GM18909 (cell line): ENCODE data around the gene LRCOL1.

Experiments
- ATAC-seq: cut with Tn5 transposase; IDR thresholded peaks from one replicate; pipeline ENCODE4 v1.9.1; 2021; ENCODE audit warnings: mild to moderate bottlenecking; ENCODE audit not compliant: unreplicated experiment, poor library complexity

LRCOL1 gene

GRCh38 chr12:132610051-132610759 lies at the start of gene LRCOL1:
TSS of gene LRCOL1 (minus strand) at chr12:132610582. CDS start at chr12:132606251, 4,331 bp downstream.
- no peak for ATAC-seq

GRCh38 chr12:132660052-132660451 lies 49.7 kb upstream of the LRCOL1 start:
- ATAC-seq = no peak

DNA sequence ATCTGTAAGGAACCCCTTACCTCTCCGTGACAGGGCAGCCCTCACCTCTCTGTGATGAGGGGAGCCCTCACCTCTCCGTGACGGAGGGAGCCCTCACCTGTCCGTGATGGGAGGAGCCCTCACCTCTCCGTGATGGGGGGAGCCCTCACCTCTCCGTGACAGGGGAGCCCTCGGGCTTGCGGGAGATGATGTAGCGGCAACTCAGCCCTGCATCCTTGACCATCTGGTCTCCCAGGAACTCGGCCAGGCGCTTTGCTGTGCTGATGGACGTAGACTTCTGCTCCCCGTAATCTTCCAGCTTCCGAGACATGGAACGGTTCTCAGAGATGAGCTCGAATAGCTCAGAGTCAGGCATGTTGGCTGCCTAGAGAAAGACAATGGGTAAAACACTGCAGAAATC lies 48.8 kb upstream of the LRCOL1 start:
- ATAC-seq = no peak

DNA sequence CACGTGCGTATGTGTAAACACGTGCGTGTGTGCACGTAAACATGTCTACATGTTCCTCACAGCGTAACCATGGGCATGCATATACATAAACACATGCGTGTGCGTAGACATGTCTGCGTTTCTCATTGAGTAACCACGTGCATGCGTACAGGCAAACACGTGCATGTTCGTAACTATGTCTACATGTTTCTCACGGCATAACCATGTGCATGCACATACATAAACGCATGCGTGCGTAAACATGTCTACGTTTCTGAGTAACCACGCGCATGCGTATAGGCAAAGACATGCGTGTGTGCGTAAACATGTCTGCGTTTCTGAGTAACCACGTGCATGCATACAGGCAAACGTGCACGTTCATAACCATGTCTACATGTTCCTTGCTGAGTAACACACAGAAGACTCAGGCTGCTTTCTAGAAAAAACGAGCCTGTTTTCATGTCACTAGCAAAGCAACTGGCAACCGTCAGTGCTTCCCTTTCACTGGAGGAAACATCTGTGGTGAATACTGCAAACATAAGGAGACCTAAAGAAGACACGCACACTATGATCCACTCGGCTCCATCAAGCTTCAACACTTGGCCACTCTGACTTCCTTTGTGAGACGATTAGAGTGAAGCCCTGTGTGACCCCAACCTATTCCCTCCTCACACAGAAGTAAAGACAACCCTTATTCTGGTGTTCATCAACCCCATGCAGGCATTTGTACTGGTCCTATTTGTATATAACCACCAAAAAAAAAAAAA lies 47.9 kb upstream of the LRCOL1 start:
- ATAC-seq = no peak

GRCh38 chr12:132657004-132657727 lies 46.8 kb upstream of the LRCOL1 start:
- no peak for ATAC-seq

GRCh38 chr12:132653567-132654290 lies 43.3 kb upstream of the LRCOL1 start:
- no peak for ATAC-seq

DNA sequence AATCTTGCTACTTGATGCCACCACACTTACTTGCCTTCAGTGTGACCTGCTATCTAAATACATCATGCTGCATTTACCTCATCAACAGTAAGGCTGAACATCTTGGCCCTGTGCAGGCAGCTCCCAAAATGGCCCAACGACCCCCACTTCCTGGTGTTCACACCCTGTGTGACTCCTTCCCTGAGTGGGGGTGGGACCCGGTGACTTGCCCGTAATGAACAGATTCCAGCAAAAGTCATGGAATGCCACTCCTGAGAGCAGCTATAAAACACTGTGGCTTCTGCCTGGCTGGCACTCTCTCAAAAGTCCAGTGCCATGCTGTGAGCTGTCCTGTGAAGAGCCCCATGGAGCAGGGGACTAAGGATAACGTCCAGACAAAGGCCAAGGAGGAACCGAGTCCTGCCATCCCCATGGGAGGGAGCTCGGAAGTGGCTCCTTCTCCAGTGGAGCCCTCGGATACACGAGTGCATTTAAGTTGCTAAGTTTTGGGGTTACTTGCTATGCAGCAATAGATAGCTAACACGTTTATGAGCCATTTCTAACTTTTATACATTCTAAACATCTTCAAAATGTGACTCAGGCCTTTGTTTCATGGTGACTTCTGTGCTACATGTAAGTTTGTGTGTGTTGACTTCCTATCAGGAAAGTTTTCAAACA lies 41.2 kb upstream of the LRCOL1 start:
- ATAC-seq = no peak

DNA sequence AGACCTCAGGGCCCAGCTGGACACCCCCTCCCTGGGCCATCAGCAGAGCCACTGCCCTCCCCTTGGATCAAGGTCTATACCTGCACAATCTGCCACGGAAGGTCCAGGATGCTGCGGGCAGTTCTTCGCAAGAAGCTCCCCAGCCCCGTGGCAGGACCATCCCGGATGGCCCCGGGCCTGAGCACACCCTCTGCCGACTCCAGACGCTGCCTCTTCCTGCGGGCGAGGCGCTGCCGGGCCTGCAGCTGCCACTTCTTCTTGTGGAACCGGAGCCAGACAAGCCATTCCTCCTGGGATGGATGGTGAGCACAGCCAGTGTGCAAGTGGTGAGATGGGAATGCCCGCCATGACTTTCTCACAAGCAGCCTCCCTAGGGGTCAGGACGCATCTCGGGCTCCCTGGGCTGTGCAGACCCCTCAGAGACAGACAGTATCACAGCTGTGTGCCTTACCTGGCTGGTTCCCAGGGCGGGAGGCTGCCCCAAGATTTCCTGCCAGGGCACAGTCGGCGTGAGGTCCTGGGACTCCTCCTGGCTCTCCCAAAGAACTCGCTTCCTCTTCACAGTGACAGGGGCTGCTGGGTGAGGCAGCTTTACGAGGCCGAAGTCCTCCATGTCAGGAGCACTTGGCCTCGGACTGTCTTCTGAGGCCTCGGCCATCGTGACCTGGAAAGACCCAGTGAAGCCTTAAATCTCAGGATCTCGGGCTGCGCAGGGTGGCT lies 39.0 kb upstream of the LRCOL1 start:
- no peak for ATAC-seq

GRCh38 chr12:132648616-132649225 lies 38.3 kb upstream of the LRCOL1 start:
- ATAC-seq = no peak

DNA sequence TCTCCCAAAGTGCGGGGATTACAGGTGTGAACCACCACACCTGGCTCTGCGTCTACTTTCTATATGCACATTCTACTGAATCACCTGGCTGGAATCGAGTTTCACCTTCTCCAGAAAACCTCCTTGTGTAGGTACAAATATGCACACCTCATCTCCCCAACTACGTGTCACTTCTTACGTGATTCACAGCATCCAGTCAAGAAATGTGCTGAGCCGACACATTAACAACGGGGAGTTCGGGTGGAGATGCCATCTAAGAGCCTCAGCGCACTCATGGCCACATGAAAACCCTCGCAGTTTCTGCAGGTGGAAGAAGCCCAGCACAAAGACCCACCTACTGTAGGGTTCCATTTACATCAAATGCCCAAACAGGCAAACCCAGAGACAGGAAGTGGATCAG lies 37.5 kb upstream of the LRCOL1 start:
- no peak for ATAC-seq

GRCh38 chr12:132646850-132647249 lies 36.5 kb upstream of the LRCOL1 start:
- no peak for ATAC-seq

DNA sequence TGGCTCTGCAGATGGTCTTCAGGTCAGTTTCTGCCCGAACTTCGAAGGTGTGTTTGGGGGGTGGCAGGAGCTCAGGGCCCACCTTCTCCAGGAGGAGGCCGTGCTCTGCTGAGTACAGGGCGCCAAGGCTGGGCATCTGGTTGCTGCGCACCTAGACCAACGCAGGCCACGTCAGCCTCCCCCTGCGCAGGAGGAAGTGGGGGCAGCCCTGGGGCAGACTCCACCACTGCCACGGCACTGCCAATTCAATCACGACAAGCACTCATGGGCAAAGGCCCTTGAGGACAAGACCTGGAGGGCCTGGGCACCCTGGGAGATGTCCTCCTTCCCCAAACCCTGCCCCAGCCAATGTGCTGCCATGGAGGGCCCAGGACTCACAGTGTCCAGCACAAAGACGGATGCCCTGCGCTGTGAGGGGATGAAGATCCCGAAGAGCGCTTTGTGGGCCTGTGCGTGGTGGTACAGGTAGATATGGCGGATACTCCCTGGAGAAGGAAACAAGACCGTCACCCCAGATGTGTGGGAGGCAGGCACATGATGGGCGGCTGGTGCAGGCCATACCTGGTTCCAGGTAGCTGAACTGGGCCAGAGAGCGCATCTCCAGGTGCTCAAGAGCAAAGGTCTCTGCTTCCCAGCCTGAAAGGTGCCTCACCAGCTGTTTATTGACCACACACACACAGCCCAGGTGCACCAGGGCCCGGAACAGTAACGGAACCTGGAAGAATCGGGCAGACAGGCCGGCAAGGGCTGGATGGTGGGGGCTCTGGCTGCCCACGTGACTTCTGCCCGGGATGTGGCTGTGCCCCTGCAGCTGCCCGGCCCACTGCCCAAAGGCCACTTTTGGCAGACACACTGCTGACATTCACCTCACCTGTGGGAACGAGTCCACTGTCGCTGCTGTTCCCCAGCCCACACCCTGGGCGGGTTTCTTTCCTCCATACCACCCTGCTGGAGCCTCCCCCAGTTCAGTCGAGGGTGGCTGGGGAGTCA lies 32.8 kb upstream of the LRCOL1 start:
- ATAC-seq = no peak

- ATAC-seq = no peak
Measured at GRCh38 chr12:132641811-132642650, 31.6 kb upstream of the LRCOL1 start.

DNA sequence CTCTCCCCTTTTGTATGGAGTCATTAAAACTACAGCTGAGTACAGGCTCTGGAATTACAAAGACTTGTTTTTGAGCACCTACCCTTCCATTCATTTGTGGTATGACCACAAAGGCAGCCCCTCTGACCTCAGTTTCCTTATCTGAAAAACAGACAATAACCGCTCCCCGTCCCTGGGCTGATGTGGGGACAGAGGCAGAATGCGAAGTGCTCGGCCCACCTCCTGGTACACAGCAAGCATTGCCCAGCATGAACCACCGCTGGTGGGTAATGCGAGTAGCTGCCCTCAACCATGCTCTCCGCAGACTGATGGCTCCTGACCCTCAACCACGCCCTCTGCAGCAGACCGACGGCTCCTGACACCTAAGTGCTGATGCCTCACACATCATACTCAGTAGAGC lies 30.6 kb upstream of the LRCOL1 start:
- no peak for ATAC-seq

- no peak for ATAC-seq
Measured at GRCh38 chr12:132639956-132640520, 29.7 kb upstream of the LRCOL1 start.

DNA sequence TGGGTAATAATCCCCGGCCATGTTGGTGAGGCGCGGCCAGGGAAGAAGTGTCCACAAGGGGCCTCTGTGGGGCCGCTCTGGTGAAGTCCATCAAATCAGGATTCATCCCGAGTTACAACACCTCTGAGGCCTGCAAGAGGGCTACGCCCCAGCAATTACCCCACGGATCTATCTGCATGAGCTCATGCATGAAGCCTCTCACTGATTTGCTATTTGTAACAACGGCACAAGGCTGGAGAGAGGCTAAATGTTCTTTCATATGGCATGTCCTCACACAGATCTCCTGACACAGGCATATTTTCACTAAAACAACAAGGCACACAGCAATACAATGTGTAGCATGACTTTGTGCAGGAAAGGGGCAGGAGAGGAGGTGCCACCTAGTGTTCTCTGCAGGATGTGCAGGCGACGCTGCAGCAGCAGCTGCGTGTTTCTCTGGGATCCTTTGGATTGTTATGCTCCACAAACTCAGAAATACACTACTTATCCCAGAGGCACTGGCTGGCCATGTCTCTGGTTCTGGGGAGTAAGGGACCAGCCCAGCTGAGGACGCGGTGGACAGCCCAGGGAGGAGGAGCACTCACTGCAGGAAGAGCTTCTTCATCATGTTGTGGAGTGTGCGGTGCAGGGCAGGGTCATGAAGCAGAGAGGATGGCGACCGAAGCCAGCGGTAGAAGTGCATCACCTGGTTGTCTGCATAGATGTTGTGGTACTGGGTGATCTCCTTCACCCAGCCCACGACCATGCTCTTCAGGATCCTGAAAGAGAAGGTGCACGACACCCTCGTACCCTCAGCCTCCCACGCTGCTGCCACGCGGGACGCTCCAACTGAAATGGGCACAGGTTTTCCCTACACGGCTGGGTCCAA lies 28.4 kb upstream of the LRCOL1 start:
- ATAC-seq = no peak
